ENCODE data around the gene ZSCAN21.

Gene ZSCAN21

DNA sequence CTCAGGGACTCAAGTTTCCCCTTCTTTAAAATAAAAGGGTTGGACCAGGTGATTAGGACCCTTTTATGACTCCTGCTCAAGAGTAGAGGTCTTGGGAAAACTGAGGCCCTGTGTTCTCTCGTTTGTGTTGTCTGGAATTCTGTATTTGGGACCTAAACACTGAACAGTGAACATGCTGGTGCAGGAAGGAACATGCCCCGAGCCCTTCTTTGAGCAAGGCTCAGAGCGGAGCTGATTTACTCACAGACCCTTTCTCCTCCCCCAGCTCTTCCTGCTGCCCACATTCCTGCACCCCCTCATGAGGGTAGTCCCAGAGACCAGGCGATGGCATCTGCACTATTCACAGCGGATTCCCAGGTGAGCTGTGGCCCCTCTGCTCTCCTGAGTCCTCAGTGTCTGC is 20.0 kb upstream of the ZSCAN21 start:
- no peak for DNase-seq

DNA sequence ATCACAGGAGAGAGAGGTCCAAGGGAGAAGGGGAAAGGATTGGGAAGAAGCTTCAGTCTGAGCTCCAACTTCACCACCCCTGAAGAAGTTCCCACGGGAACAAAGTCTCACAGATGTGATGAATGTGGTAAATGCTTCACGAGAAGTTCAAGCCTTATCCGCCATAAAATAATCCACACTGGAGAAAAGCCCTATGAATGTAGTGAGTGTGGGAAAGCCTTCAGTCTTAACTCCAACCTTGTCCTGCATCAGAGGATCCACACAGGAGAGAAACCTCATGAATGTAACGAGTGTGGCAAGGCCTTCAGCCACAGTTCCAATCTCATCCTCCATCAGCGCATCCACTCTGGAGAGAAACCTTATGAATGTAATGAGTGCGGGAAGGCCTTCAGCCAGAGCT is 16.0 kb upstream of the ZSCAN21 start:
- no peak for DNase-seq

DNA sequence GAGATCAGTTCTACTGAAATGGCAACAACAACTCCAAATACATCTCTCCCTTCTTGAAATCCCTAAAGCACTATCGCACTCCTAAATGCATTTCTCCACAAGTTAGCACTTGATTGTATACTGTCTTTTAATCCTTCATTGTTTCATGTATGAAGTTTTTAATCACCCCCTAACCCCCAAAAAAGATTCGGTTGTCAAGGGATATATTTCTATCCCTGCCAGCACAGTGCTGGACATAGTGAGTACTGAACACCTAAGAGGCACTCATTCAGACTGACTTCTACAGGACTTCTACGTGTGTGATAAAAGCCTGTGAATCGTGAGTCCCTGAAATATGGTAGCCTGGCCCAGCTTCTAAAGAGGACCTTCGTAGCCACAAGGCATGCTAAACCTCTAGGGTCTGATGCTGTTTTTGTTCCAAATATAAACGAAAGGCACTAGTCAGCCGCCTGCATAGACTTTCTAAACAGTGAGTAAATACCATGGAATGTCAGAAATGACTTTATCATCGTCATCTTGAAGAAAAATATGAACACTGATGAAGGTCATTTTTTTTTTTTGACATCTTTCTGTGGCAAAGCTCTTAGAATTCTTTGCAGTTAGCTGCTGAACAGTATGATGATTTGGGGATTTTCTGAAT is 14.6 kb upstream of the ZSCAN21 start:
- no peak for DNase-seq

DNA sequence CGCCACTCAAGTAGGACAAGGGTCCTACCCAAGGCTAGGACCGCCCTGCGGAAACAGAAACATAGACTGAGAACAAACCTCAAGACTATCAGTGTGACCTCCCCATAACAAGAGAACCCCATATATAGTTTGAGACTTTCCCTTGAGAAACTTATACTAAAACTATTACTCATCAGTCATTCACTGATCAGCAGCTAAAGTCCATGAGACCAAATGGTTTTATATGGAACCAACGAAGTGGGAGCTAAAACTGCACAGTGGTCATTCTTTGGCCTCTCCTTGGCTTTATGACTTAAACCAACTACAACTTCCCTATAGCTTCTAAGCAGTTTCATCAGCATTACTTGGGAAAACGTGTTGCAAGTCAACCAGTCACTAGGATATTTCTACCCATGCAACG is 13.7 kb upstream of the ZSCAN21 start:
- no peak for DNase-seq

DNA sequence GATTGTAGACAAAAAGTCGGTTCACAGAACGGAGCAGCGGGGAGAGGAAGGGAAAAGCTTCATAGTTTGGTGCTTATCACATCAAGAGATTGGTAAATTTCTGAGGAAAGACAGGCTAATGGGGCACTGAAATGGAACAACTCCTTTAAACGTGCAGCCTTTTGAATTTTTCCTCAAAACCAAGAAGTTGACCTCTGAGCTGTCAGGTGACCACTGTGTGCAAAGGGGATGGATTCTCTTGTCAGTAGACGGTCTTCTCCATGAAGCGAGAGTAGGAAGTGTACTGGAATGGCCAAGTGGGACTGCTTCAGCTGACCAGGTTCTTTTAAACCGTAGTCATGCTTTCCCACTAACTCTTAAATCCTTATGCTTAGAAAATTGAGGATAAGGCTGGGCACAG is 11.2 kb upstream of the ZSCAN21 start:
- DNase-seq: no peak

DNA sequence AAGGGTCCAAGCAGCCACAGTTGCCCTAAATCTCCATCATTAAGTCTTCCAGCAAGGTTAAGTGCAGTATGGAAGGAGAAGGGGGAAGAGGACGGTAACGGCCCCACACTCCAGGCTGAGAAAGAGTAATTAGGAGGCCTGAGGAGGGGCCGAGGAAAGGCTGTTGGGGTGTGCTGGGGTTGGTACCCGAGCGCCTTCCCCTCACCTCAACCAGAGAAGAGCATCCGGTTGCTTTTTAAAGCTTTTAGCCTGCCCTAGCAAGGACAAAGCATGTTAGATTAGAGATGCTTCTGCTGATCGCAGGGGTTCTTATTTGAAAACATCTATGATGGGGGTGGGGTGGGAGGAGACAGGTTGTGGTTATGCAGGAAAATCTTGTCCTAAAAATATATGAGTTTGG is 9.0 kb upstream of the ZSCAN21 start:
- DNase-seq: no peak

DNA sequence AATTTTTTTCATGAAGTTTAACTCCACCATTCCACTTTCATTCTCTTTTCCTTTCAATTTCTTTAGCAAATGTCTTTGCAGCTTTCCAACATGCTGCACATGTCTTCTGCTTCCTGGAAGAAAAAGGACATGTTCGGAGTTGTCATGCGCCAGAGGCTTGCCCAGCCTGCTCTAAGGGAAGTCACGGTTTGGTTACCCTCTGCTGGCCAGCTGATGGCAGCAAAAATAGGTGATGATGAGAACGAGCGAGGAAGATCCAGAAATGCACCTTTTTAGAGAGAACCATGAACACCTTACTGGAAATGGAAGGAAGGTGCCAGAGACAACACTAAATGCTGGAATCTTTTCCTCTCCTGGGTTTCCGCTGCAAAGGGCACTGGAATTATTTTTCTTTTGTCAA is 4.9 kb upstream of the ZSCAN21 start:
- DNase-seq: no peak

DNA sequence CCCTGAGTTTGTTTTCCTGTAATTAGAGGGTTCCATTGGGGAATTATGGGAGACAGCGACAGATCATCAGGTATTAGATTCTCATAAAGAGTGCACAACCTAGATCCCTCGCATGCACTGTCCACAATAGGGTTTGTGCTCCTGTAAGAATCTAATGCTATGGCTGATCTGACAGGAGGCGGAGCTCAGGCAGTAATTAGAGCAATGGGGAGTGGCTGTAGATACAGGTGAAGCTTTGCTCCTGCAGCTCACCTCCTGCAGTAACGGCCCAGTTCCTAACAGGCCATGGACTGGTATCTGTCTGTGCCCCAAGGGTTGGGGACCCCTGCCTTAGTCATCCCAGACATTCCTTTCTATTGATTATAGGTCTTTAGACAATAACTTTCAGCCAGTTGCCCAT is 894 bp upstream of the ZSCAN21 start:
- no peak for DNase-seq

DNA sequence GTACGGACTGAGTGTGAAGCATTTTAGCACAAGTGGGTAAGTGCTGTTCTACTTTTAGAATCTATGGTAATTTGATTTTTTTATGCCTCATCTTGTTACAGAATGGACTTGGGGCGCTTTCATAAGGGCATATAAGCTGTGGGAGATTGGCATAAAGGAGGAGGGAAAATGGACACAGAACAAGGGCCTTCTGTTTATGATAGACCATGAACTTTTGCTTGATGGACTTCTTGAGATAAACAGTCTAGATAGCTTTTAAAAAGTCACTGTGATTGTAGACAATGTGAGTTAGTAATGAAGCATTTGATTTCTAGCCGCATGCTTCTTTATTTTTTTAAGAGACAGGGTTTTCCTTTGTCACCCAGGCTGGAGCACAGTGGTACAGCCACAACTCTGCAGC is 2.0 kb downstream of the ZSCAN21 start:
- no peak for DNase-seq

DNA sequence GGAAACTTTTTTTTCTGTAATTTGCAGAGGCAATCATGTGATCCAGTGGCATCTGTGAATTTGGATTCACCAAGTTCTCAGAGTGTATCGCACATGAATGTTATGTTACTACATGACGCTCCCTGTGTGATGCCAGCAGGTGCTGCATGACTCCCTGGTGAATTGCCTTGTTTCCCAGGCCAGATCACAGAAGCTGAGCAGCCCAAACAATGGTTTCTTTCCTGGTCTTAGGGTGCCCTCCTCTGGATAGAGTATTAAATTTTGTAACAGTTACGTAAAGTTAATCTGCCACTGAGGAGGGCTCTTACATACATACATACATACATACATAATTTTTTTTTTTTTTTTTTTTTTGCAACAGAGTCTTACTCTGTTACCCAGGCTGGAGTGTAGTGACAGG is 3.6 kb downstream of the ZSCAN21 start:
- DNase-seq: no peak

DNA sequence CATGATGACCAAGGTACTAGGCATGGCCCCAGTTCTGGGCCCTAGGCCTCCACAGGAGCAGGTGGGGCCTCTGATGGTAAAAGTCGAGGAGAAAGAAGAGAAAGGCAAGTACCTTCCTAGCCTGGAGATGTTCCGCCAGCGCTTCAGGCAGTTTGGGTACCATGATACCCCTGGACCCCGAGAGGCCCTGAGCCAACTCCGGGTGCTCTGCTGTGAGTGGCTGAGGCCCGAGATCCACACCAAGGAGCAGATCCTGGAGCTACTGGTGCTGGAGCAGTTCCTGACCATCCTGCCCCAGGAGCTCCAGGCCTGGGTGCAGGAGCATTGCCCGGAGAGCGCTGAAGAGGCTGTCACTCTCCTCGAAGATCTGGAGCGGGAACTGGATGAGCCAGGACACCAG is 7.4 kb downstream of the ZSCAN21 start:
- no peak for DNase-seq

DNA sequence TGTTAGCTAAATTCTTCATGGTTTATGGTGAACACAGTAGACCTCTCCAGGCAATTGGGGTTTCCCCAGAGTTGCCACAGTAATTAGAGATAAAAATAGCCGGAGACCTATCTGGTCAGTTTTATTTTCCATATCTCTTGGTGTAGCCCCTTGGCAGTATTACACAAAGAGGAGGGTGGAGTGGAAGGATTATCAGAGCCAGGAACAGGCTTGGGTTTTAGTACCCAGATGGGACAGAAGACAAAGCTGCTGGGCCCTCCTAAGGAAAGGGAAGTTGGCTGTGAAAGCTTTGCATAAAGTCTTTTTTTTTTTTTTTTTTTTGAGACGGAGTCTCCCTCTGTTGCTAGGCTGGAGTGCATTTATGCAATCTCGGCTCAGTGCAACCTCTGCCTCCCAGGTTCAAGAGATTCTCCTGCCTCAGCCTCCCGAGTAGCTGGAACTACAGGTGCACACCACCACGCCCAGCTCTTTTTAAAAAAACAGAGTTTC is 9.7 kb downstream of the ZSCAN21 start:
- no peak for DNase-seq

DNA sequence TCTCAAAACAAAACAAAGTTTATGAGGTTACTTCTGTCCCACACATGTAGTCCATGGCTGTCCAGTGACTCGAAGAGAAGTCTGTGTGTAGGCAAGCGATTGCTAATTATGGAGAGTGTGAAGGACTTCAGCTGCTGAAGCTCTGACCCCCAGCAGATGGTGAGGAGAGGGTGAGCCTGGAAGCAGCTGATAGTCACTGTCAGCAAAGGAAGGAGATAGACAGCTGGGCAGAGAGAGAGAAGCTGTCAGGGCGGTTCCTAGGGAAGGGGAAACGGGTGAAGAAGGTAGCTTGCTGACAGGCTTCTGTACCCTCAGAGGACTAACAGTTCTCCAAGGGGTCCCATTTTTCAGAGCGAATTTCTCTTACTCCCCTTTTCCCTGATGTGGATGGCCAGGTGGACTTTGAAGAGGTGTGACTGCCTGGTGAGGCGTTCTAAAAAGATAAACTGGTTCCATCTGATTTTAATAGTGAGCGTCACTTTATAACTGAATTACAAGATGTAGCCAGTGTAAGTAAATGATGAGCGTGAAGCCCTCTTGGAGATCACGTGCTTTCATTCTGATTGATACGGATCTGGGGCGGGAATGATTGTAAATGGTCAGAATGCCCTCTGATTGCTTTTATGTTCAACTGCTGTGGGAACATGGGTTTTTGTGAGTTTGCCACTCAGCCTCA is 12.1 kb downstream of the ZSCAN21 start:
- no peak for DNase-seq

DNA sequence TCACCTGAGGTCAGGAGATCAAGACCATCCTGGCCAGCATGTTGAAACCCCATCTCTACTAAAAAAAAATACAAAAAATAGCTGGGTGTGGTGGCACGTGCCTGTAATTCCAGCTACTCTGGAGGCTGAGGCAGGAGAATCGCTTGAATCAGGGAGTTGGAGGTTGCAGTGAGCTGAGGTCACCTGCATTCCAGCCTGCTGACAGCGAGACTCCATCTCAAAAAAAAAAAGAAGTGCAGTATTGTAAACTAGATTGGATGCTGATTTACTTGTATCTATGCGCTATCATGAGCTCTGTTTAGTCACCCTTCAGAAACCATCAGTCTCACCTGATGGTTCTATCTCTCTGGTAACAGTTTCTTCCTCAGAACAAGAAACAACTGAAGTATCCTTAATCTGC is 13.8 kb downstream of the ZSCAN21 start:
- DNase-seq: no peak

DNA sequence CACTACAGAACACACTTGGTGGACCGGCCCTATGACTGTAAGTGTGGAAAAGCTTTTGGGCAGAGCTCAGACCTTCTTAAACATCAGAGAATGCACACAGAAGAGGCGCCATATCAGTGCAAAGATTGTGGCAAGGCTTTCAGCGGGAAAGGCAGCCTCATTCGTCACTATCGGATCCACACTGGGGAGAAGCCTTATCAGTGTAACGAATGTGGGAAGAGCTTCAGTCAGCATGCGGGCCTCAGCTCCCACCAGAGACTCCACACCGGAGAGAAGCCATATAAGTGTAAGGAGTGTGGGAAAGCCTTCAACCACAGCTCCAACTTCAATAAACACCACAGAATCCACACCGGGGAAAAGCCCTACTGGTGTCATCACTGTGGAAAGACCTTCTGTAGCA is 14.6 kb downstream of the ZSCAN21 start:
- no peak for DNase-seq

DNA sequence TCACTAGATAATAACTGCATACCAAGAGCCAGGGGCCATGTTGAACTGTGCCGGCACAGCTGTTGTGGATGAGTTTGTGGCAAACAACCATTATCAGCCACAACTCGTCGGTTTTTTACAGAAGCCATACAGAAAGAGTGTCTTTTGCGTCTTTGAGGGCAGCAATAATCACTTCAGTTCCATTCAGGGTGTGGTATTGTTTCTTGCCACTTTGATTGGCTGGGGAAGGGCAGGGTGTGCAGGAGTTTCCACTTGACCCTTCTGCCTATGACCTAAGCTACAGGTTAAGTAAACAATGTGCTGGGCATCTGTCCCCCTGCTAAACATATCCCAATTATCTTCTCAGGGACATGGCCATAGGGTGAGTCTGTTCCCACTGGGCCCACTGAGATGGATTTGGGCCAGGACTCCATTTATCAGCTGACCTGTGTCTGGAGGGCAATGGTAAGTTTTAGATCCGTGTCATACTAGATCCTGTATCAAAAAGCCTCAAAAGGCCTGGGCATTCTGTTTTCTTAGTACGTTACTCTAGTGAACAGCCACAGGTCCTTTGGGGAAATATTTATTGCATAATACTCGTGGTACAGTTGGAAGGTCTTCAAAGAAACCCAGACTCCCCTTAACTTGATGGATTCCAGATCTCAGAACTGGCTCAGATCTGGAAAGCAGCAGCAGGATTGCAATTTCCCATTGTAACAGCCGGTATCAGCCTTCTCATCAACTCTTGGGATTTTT is 16.0 kb downstream of the ZSCAN21 start:
- no peak for DNase-seq

DNA sequence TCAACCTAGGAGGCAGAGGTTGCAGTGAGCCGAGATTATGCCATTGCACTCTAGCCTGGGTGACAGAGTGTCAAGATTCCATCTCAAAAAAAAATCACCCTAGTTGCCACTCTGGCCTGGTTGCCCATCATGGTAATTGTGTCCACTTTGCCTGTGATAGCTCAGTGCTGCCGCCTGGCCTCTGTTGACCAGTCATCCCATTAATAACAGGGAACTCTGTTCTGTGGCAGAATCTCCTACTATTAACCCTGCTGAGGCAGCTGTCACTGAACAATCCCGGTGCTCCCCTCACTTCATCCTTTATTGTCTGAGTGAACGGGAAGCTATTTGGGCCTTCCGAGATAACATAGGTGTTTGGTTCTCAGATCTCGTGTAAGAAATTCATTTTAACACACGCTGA is 17.4 kb downstream of the ZSCAN21 start:
- DNase-seq: no peak

DNA sequence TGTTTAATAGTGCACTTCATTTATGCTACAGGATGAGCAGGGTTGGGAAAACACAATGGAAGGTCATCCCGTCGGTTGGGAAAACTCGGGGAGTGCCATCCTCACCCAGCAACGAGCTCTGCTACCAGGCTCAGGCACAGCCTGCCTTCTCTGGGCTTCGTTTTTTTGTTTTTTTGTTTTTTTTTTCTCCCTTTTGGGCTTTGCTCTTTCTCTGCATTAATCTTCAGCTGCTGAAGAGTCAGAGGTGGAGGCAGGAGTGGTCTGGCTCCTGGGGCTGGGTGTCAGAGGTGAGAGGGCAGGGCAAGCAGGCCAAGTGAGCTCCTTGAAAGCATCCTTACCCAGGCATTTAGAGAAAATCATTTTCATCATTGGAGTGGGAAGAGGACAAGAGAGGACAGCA is 20.4 kb downstream of the ZSCAN21 start:
- no peak for DNase-seq

DNA sequence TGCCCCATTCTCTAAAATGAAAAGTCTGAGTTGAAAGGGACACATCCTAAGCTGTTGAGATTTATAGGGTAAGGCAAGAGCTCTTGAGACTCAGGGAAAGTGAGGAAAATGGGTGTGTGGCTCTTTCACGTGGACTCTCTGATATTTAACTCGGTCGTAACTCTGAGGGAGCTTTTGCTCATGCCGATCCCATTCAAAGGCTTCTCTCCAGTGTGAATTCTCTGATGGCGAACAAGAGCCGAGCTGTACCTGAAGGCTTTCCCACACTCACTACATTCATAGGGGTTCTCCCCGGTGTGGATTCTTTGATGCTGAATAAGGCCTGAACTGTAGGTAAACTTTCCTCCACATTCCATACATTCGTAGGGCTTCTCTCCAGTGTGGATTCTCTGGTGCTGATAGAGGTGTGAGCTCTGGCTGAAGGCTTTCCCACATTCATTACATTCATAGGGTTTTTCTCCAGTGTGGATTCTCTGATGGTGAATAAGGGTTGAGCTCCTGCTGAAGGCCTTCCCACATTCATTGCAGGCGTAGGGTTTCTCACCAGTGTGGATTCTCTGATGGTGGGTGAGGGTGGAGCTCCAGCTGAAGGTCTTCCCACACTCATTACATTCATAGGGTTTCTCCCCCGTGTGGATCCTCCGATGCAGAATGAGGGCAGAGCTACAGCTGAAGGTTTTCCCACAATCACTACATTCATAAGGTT is 21.6 kb downstream of the ZSCAN21 start:
- no peak for DNase-seq

DNA sequence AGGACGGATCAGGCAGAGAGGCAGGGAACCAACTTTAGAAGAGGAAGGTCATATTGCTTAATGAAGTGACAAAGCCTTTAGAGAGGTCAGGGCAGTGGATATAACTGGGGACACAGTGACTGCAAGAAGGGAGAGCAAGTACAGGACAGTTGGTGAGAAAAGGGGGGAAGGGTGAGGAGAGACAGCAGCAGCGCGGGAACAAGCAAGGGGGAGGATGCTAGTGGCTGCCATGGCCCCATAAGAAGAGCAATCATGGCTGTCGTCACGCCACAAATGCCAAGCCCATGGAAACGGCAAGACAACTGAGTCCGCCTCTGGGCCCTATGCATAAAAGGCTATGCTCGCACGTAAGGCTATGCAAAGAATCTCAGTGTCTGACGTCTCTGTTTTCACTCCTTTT is 22.9 kb downstream of the ZSCAN21 start:
- no peak for DNase-seq

DNA sequence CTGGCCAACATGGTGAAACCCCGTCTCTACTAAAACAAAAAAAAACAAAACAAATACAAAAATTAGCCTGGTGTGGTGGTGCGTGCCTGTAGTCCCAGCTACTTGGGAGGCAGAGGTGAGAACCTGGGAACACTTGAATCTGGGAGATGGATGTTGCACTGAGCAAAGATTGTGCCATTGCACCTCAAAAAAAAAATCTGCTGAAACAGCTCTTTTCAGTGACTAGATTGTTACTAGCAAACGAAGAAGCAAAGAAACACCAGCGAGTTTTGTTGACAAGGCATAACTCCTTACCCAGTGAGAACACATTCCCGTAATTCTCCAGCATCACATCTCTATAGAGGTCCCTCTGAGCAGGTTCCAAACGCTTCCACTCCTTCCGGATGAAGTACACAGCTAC is 25.3 kb downstream of the ZSCAN21 start:
- no peak for DNase-seq

DNA sequence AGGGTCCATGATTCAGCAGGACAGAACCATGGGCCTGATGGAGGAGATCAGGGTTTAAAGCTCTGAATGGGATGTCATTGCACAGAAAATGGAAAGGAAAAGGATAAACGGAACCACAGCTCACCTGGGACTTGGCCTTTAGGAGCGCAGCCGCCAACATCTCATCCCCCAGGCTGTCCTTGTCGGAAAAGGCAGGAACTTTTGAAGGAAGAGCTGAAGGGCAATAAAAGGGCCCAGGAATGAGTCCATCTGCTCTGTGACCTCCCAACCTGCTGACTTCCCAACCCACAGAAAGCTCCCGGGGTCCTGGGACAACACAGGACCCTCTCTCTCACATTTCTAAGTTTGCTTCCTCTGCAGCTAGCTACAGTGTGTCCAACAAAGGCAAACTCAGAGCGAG is 25.8 kb downstream of the ZSCAN21 start:
- DNase-seq: no peak

DNA sequence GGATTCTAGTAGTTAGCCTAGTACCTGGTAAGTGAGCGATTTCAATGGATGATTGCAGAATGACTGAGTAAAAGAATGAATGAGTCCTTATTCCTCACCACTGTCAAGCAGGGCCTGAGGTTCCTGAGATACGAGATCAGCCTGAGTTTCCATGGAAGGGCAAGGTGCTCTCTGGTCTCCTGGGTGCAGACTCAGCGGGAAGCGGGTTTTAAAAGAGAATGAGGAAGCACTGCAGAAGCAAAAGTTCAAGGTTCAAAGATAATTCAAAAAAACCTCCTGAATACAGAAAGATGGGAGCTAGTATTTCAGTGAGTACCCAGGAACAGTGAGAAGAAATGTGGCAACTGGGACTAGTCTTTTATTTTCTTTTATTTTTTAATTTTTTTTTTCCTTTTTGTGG is 27.6 kb downstream of the ZSCAN21 start:
- no peak for DNase-seq

All from retina (tissue), 1 donor.